ENCODE measurements around the gene STAT3. TPM values are rescaled to one million over a fixed set of nuclear protein-coding genes. Genes with fewer than 3 reads are reported as not detected.

The STAT3 gene
- total and polyA plus RNA-seq, 9 of the 15 experiments (the other 6 are each of a cell fraction or from before 2014, with no cell fraction given): 90.0 to 179 (median 114) TPM

GRCh38 chr17:42317266-42317845 lies 70.9 kb downstream of the STAT3 start (continued):
- 0 out of 2 replicates have a peak, but pooled peaks have one; percentile 36 for TF ChIP-seq LEF1 (IDR thresholded peaks at IDR 0.05)
- 0 out of 2 replicates have a peak, but pooled peaks have one; percentile 33 for TF ChIP-seq LCOR (CRISPR knock-in tag; IDR thresholded peaks at IDR 0.05)
- 0 out of 2 replicates have a peak, but pooled peaks have one; percentile 74 for TF ChIP-seq RHOXF2B (CRISPR knock-in tag; conservative IDR thresholded peaks at IDR 0.05)
- TF ChIP-seq FOXA1 (IDR thresholded peaks at IDR 0.05; ENCODE audit: borderline replicate concordance): no peak
- TF ChIP-seq CBX1 (IDR thresholded peaks at IDR 0.05; ENCODE audit: low read depth): no peak
- no peak for TF ChIP-seq IRF2 (CRISPR knock-in tag; IDR thresholded peaks at IDR 0.05)
- TF ChIP-seq, protein P1, sequence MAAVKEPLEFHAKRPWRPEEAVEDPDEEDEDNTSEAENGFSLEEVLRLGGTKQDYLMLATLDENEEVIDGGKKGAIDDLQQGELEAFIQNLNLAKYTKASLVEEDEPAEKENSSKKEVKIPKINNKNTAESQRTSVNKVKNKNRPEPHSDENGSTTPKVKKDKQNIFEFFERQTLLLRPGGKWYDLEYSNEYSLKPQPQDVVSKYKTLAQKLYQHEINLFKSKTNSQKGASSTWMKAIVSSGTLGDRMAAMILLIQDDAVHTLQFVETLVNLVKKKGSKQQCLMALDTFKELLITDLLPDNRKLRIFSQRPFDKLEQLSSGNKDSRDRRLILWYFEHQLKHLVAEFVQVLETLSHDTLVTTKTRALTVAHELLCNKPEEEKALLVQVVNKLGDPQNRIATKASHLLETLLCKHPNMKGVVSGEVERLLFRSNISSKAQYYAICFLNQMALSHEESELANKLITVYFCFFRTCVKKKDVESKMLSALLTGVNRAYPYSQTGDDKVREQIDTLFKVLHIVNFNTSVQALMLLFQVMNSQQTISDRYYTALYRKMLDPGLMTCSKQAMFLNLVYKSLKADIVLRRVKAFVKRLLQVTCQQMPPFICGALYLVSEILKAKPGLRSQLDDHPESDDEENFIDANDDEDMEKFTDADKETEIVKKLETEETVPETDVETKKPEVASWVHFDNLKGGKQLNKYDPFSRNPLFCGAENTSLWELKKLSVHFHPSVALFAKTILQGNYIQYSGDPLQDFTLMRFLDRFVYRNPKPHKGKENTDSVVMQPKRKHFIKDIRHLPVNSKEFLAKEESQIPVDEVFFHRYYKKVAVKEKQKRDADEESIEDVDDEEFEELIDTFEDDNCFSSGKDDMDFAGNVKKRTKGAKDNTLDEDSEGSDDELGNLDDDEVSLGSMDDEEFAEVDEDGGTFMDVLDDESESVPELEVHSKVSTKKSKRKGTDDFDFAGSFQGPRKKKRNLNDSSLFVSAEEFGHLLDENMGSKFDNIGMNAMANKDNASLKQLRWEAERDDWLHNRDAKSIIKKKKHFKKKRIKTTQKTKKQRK (IDR thresholded peaks at IDR 0.05; ENCODE audit: borderline replicate concordance, low read depth, low read length): no peak
- TF ChIP-seq, protein P2, sequence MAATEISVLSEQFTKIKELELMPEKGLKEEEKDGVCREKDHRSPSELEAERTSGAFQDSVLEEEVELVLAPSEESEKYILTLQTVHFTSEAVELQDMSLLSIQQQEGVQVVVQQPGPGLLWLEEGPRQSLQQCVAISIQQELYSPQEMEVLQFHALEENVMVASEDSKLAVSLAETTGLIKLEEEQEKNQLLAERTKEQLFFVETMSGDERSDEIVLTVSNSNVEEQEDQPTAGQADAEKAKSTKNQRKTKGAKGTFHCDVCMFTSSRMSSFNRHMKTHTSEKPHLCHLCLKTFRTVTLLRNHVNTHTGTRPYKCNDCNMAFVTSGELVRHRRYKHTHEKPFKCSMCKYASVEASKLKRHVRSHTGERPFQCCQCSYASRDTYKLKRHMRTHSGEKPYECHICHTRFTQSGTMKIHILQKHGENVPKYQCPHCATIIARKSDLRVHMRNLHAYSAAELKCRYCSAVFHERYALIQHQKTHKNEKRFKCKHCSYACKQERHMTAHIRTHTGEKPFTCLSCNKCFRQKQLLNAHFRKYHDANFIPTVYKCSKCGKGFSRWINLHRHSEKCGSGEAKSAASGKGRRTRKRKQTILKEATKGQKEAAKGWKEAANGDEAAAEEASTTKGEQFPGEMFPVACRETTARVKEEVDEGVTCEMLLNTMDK (IDR thresholded peaks at IDR 0.05; ENCODE audit: borderline replicate concordance, insufficient read depth, low read depth, low read length, poor library complexity, severe bottlenecking): no peak
- no peak for TF ChIP-seq PHF20 (IDR thresholded peaks at IDR 0.05; ENCODE audit: partially characterized antibody)
- peak; percentile 73 for TF ChIP-seq EP400 (IDR thresholded peaks at IDR 0.05)
- no peak for TF ChIP-seq TARDBP (IDR thresholded peaks at IDR 0.05)
- TF ChIP-seq, protein P3, sequence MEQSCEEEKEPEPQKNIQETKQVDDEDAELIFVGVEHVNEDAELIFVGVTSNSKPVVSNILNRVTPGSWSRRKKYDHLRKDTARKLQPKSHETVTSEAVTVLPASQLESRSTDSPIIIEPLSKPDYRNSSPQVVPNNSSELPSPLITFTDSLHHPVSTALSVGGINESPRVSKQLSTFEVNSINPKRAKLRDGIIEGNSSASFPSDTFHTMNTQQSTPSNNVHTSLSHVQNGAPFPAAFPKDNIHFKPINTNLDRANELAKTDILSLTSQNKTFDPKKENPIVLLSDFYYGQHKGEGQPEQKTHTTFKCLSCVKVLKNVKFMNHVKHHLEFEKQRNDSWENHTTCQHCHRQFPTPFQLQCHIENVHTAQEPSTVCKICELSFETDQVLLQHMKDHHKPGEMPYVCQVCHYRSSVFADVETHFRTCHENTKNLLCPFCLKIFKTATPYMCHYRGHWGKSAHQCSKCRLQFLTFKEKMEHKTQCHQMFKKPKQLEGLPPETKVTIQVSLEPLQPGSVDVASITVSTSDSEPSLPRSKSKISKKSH (CRISPR knock-in tag; IDR thresholded peaks at IDR 0.05): no peak
- no peak for TF ChIP-seq SREBF1 (IDR thresholded peaks at IDR 0.05; ENCODE audit: borderline replicate concordance, low read depth, low read length)
- no peak for TF ChIP-seq ZNF124 (CRISPR knock-in tag; IDR thresholded peaks at IDR 0.05)
- TF ChIP-seq XRCC3 (IDR thresholded peaks at IDR 0.05): no peak
- no peak for TF ChIP-seq IFI16 (CRISPR knock-in tag; IDR thresholded peaks at IDR 0.05)
- no peak for TF ChIP-seq ZBTB49 (CRISPR knock-in tag; IDR thresholded peaks at IDR 0.05; ENCODE audit: borderline replicate concordance)
- no peak for TF ChIP-seq ATF7 (IDR thresholded peaks at IDR 0.05)
- TF ChIP-seq ZNF324 (CRISPR knock-in tag; IDR thresholded peaks at IDR 0.05): no peak
- no peak for TF ChIP-seq PTBP1 (IDR thresholded peaks at IDR 0.05; ENCODE audit: low read depth, low read length)
- TF ChIP-seq CBX5 (IDR thresholded peaks at IDR 0.05; ENCODE audit: borderline replicate concordance, low read depth): no peak
